Measurements from ENCODE around the gene CAMTA1. TPM values are rescaled to one million over a fixed set of nuclear protein-coding genes. Genes with fewer than 3 reads are reported as not detected.

The CAMTA1 gene
- total and polyA plus RNA-seq, 9 of the 15 experiments (the other 6 are each of a cell fraction or from before 2014, with no cell fraction given), result 43.9 to 161 (median 65.9) TPM

DNA sequence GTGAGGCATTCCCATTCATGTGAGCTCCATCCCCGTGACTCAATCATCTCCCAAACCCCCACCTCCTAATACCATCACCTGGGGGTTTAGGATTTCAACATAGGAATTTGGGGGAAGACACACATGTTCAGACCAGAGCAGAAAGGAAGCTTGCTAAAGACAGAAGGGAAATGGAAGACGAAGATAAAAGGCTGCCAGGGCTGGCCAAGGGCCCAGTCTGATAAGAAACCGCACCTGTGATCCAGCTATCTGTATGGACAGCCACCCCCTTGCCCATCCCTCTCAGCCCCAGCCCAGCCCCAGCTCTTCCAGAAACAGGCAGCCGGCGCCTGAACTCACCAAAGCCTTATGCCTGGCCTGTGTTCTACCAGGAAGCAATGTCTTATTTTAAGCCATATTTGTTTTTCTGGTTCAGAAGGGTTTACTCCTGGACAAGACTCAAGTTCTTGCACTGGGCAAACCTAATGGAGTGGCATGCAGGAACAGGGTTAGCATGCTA lies 787.4 kb downstream of the CAMTA1 start (continued):
- TF ChIP-seq, protein P1, sequence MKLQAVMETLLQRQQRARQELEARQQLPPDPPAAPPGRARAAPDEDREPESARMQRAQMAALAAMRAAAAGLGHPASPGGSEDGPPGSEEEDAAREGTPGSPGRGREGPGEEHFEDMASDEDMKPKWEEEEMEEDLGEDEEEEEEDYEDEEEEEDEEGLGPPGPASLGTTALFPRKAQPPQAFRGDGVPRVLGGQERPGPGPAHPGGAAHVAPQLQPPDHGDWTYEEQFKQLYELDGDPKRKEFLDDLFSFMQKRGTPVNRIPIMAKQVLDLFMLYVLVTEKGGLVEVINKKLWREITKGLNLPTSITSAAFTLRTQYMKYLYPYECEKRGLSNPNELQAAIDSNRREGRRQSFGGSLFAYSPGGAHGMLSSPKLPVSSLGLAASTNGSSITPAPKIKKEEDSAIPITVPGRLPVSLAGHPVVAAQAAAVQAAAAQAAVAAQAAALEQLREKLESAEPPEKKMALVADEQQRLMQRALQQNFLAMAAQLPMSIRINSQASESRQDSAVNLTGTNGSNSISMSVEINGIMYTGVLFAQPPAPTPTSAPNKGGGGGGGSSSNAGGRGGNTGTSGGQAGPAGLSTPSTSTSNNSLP (IDR thresholded peaks at IDR 0.05; ENCODE audit: borderline replicate concordance, low read depth, low read length), result no peak
- TF ChIP-seq, protein P2, sequence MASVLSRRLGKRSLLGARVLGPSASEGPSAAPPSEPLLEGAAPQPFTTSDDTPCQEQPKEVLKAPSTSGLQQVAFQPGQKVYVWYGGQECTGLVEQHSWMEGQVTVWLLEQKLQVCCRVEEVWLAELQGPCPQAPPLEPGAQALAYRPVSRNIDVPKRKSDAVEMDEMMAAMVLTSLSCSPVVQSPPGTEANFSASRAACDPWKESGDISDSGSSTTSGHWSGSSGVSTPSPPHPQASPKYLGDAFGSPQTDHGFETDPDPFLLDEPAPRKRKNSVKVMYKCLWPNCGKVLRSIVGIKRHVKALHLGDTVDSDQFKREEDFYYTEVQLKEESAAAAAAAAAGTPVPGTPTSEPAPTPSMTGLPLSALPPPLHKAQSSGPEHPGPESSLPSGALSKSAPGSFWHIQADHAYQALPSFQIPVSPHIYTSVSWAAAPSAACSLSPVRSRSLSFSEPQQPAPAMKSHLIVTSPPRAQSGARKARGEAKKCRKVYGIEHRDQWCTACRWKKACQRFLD (CRISPR knock-in tag; IDR thresholded peaks at IDR 0.05), result 0 out of 2 replicates have a peak, but pooled peaks have one; percentile 37
- TF ChIP-seq, protein P3, sequence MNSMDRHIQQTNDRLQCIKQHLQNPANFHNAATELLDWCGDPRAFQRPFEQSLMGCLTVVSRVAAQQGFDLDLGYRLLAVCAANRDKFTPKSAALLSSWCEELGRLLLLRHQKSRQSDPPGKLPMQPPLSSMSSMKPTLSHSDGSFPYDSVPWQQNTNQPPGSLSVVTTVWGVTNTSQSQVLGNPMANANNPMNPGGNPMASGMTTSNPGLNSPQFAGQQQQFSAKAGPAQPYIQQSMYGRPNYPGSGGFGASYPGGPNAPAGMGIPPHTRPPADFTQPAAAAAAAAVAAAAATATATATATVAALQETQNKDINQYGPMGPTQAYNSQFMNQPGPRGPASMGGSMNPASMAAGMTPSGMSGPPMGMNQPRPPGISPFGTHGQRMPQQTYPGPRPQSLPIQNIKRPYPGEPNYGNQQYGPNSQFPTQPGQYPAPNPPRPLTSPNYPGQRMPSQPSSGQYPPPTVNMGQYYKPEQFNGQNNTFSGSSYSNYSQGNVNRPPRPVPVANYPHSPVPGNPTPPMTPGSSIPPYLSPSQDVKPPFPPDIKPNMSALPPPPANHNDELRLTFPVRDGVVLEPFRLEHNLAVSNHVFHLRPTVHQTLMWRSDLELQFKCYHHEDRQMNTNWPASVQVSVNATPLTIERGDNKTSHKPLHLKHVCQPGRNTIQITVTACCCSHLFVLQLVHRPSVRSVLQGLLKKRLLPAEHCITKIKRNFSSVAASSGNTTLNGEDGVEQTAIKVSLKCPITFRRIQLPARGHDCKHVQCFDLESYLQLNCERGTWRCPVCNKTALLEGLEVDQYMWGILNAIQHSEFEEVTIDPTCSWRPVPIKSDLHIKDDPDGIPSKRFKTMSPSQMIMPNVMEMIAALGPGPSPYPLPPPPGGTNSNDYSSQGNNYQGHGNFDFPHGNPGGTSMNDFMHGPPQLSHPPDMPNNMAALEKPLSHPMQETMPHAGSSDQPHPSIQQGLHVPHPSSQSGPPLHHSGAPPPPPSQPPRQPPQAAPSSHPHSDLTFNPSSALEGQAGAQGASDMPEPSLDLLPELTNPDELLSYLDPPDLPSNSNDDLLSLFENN (IDR thresholded peaks at IDR 0.05; ENCODE audit: low read depth in 2 of 2, low read length in 2 of 2), result no peak
- no peak for TF ChIP-seq ZNF75A (CRISPR knock-in tag; IDR thresholded peaks at IDR 0.05)
- 0 out of 2 replicates have a peak, but pooled peaks have one; percentile 7 for TF ChIP-seq NCOR1 (IDR thresholded peaks at IDR 0.05)
